NCI-H2107 (cell line): ENCODE measurements around the gene KANK3.
"Not testable (repeated sequence)": the region's sequence is repeated elsewhere in the genome, so short reads cannot be mapped to it uniquely, and the experiment has no call there.

ENCODE experiments used
- DNase-seq: peaks from one replicate; lab custom pipeline; 2025; lab: John Stamatoyannopoulos, UW

KANK3 gene

GRCh38 chr19:8370176-8371010, 27.3 kb upstream of the KANK3 start:
- DNase-seq, result no peak

GRCh38 chr19:8367327-8368001, 24.4 kb upstream of the KANK3 start:
- peak; percentile 31 for DNase-seq

GRCh38 chr19:8366961-8367326, 23.9 kb upstream of the KANK3 start:
- DNase-seq, result no peak

GRCh38 chr19:8366121-8366581, 23.1 kb upstream of the KANK3 start:
- DNase-seq, result no peak

GRCh38 chr19:8363803-8364771, 21.0 kb upstream of the KANK3 start, which contains the start of gene ANGPTL4:
TSS of gene ANGPTL4 (plus strand) at chr19:8364155. CDS start at chr19:8364322, 167 bp downstream.
- DNase-seq, result no peak

GRCh38 chr19:8361921-8362793, 19.1 kb upstream of the KANK3 start:
- peak; percentile 49 for DNase-seq

- DNase-seq, result no peak
These were observed 17.1 kb upstream of the KANK3 start for GRCh38 chr19:8360196-8360595.

- DNase-seq, result no peak
These were observed 15.9 kb upstream of the KANK3 start for GRCh38 chr19:8358948-8359347.

- no peak for DNase-seq
These were observed 14.0 kb upstream of the KANK3 start for GRCh38 chr19:8357007-8357521.

GRCh38 chr19:8355631-8356402, 12.8 kb upstream of the KANK3 start:
- no peak for DNase-seq

- not testable (repeated sequence) for DNase-seq
These were observed 9.8 kb upstream of the KANK3 start for GRCh38 chr19:8352845-8353244.

GRCh38 chr19:8352134-8352827, 9.2 kb upstream of the KANK3 start:
- no peak for DNase-seq

GRCh38 chr19:8349629-8350372, 6.7 kb upstream of the KANK3 start:
- not testable (repeated sequence) for DNase-seq

- DNase-seq, result no peak
These were observed 402 bp upstream of the KANK3 start for GRCh38 chr19:8343483-8343844.

- DNase-seq, result no peak
These were observed 762 bp downstream of the KANK3 start for GRCh38 chr19:8342316-8342683.

GRCh38 chr19:8341504-8341903, 1.6 kb downstream of the KANK3 start:
- DNase-seq, result not testable (repeated sequence)

GRCh38 chr19:8340341-8341096, 2.5 kb downstream of the KANK3 start:
- no peak for DNase-seq

GRCh38 chr19:8338835-8339234, 4.2 kb downstream of the KANK3 start:
- DNase-seq, result no peak
